PFSK-1 (cell line): Measurements from ENCODE around the gene PDE4B.

Source experiments
- POLR2AphosphoS5 ChIP-seq: IDR thresholded peaks from 2 replicates; pipeline ENCODE4 v1.6.1; 2012; ENCODE audit warnings: low read depth, mild to moderate bottlenecking, control low read depth, low read length, moderate library complexity
- SIN3A ChIP-seq: IDR thresholded peaks from 2 replicates; pipeline ENCODE4 v1.6.1; 2012; ENCODE audit warnings: mild to moderate bottlenecking, low read length, moderate library complexity, borderline replicate concordance; ENCODE audit not compliant: insufficient read depth

GRCh38 chr1:65940126-65940525, 147.4 kb downstream of the PDE4B start:
- TF ChIP-seq SIN3A (no peak), POLR2AphosphoS5 (no peak)
